HL-60/S4 (cell line): Measurements from ENCODE around the gene TMIE.
"Not testable (repeated sequence)": the region's sequence is repeated elsewhere in the genome, so short reads cannot be mapped to it uniquely, and the experiment has no call there.

ENCODE experiments used
- in situ Hi-C: fragments of 300-500 bp; cut with MboI; formaldehyde crosslinking; loops from 2 replicates; pipeline ENCODE4 v1.14.3; 2022; ENCODE audit warnings: low sequenced_read_pairs

The TMIE gene

DNA sequence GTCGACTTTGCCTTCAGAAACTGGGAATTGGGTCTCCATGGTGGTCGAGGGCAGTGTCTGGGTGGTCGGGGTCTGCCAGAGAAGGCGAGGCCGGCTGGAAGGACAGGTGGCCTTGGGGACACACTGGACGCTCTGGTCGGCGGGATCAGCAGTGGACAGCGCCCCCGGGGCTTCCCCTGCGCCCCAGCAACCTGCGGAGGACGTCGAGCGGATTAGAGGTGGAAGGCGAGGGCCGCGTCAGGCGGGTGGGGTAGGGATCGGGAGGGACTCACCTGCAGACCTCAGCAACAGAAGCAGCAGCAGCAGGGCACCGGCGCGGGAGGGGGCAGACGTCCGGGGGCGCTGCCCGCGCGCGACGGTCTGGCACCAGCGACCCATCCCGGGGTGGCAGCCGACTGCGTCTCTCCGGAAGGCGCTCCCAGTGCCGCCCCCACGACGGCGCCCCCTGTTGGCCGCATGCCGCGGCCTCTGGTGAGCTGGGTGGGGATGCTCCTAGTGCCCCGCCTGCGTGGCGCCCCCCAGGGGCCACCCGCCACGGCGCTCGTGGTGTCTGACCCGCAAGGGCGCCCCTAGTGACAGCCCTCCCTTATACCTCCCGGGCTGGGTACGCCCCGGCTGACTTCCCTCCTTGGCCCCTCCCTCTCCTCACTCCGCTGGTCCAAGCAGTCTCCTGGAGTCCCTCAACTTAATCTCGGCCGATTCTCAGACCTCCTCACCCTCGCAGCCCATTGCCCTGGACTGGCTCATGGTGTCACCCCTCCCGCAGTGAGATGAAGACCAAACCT is 16.4 kb downstream of the TMIE start, which contains the start of gene PRSS50:
TSS of gene PRSS50 (minus strand) at position 423 of the 785 bp plus-strand sequence. CDS start at position 378, 45 bp downstream.
- in situ Hi-C loops, result loop anchor here (25.0 kb wide), 2 partner anchors 170 to 645 kb away; partner anchors contain the start of gene PTH1R

DNA sequence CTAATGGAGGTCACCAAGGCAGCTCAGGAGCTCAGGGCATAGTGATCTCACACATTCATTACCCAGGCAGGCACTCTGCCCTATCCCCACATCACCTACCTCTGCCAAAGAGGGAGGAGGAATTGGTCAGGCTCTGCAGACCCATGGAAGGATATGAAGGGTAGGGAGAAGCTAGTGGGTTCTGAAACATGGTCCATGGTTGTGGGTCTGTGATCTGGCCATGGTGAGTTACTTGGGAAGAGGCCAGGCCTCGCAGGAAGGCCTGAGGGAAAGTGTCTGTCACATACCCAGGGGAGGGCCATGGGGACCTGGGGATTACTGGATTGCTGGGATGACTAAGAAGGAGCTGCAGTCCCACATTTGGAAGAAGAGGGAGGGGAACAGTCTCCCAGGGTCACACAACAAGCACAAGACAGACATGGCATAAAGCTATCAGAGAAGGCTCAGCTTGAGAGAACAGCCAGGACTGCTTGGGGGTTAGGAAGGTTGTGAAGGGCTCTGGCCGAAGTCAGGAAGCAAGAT is 17.9 kb downstream of the TMIE start:
- in situ Hi-C loops, result loop anchor here (25.0 kb wide), 2 partner anchors 168 to 643 kb away; partner anchors contain the start of gene PTH1R

DNA sequence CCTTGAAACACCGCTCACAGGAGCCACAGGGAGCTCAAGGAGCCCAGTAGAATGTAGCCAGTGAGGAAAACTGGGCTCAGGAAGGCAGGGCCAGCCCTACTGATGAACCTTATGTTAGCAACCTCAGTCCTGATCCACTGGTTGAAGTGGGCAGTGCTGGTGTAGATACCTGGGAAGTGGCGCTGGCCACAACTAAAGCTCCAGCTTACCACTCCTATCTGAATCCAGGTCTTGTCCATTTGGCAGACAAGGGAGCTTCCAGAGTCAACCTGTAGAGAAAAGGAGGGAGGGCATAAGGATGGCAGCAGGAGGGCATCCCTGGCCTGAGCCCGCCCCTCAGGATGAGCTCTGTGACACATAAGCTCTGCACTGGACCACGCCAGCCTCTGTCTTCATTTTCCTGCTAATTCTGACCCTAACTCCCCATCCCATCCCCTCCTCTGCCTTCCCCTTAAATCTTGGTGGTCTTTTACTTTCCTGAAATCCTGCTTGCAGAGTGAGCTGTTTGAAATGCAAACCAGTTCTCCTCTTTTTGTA is 18.6 kb downstream of the TMIE start:
- in situ Hi-C loops, result loop anchor here (25.0 kb wide), 2 partner anchors 167 to 642 kb away; partner anchors contain the start of gene PTH1R

DNA sequence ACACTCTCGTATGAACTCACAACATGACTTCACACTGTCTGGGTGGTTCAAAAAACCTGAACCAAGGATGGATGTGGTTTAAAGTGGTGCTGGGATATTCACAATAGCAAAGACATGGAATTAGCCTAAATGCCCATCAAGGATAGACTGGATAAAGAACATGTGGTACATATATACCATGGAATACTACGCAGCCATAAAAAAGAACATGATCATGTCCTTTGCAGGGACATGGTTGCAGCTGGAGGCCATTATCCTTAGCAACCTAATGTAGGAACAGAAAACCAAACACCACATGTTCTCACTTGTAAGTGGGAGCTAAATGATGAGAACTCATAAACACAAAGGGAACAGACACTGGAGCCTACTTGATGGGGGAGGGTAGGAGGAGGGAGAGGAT is 19.8 kb downstream of the TMIE start:
- in situ Hi-C loops, result loop anchor here (25.0 kb wide), 2 partner anchors 166 to 641 kb away; partner anchors contain the start of gene PTH1R

DNA sequence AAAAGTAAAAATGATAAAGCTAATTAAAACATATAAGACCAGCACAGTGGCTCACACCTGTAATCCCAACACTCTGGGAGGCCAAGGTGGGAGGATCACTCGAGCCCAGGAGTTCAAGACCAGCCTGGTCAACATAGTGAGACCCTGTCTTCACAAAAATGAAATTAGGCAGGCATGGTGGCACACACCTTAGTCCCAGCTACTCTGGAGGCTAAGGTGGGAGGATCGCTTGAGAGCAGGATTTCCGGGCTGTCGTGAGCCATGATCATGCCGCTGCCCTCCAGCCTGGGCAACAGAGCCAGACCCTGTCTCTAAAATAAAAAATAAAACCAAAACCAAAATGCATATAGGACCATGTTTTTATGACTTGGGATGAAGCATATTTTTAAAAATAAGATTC is 21.3 kb downstream of the TMIE start:
- in situ Hi-C loops, result loop anchor here (25.0 kb wide), 2 partner anchors 165 to 640 kb away; partner anchors contain the start of gene PTH1R

DNA sequence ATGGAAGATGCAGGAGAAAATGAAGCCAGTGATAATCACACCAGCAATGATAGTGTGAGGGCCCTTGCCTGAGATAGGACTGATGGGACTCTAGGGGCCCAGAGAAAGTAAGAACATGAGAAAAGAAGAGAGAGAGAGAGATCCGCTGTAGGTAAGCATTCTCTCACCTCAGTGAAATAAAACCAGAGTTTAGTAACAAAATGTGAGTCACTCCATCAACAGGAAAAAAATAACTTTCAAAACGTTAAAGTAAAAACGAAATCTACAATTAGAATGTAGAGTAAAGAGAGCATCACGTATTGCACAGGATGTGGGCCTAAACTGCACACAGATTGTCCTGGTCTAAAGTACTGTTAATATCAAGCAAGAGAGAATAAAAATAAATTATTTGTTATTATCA is 23.2 kb downstream of the TMIE start:
- in situ Hi-C loops, result loop anchor here (25.0 kb wide), 2 partner anchors 163 to 638 kb away; partner anchors contain the start of gene PTH1R

DNA sequence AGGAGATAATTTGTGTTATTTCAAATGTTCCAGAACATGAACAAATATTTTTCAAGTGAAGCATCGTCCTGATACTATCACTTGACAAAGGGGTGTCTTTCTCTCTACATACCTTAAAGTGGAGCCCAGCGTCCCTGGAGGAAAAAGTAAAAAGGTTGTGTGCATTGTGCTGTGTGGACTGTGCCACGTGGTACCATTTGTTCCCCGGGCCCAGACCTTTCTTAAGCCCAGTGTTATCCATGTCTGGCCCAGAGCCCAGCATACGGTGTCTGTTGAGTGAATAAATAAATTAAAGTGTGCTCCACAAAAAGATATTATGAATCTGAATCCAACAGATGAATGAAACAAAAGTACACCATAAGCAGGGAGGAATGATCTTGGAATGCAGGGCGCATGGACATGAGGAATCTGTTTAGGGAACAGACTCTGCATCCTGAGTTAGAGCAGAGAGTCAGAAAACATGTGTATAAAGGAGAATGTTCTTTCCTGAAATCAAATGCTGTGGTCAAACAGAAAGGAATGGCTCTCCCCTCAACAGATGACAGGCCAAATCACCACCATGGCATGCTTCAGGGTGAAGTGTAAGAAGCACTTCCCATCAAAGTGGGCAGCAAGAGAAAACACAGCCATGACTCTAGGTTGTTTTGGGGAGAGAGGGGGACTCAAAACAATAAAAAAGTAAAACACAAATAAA is 24.6 kb downstream of the TMIE start:
- in situ Hi-C loops, result no loop called here

DNA sequence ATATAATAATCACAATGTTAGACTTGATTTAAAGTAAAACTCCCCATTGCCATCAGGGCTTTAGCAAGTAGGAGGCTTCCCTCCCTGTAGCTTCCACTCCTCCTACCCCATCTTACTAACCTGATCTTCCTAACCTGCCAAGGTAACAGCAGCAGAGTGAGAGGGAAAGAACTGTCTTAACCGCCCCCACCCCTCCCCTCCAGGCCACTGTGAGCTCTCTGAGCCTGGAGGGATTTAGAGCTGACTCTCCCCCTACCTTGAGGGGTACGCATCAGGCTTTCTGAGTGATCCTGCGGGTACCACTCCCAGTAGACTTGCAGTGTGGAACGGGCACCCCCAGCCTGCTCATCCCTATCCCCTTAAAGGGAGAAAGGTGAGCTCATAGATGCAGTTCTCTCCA is 27.8 kb downstream of the TMIE start:
- in situ Hi-C loops, result no loop called here

DNA sequence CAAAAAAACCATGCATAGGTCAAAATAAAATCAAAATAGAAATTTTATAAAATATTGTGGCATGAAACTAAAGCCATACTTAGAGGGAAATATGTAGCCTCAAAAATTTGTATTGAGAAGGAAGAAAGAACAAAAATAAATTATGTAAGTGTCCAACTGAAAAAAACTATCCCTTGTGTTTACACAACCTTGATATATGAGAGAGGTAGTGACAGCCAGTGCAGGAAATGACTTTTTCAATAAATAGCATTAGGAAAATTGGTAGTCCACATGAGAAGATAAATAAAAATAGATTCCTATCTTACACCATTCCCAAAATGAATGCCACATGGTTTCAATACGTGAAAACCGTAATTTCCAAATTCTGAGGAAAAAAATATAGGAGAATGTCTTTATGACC is 29.6 kb downstream of the TMIE start:
- in situ Hi-C loops, result no loop called here

DNA sequence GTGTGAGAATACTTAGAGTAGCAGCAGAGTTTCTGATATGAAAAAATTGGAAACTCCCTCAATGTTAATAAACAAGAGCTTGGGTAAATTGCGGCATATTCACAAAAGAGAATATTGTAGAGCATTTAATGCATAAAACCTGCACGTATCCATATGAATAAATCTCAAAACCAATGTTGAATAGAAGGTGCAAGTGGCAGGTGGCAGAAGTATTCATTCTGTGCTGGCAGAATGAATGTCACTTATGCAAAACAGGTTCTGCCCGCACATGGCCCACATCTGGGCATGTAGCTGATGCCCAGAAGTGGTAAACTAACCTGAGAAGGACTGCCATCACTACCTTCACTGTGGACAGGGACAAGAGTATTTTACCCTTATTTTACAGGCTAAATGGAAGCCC is 30.6 kb downstream of the TMIE start:
- in situ Hi-C loops, result no loop called here

DNA sequence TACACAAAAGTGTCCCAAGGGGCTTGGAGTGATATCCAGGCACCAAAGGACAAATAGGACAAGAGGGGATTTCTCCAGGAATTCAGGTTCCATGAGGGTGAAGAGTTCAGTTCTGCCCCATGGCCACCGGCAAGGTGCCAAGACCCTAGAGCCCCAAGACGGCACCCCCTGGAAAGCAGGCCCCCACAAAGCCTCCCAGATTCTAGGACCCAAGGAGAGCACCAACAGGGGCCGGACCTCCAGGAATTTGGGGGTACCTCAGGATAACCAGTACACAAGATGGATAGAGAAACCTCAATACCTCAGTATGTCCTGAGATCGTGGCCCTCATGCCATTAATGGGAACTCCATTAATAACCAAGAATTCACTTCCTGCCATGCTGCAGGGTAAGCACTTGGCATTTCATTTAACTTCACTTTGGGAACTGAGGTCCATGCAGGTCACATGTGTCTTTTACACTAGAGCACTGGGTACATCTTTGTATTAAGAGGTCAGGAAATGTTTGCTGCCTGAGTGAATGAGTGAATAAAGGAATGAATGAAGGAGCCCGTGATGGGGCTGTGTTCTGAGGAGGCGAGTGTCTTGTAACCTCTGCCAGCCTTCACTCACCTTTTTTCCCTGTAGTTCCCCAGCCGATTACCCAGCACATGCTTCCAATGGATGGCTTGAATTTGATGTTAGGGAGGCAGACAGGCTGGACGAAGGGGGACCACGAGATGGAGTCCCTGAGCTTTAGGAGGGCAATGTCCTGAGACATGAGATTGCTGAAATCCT is 32.0 kb downstream of the TMIE start:
- in situ Hi-C loops, result no loop called here

DNA sequence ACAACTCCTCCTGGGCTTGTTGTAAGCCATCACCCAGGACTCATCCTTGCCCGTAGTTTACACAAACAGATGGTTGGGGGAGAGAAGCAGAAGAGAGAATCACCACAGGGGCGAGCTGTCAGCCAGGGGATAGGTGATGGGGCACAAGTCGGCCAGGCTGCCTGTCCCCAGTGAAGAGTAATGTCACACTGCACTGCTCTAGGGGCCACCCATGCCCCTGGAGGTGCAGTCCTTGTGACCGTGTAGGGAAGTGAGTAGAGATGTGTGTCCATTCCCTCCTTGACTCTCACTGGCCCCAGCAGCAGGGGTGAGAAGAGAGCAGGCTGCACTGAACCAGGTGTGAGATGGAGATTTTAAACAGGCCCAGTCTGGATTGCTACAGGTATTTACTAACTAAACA is 33.6 kb downstream of the TMIE start:
- in situ Hi-C loops, result no loop called here

DNA sequence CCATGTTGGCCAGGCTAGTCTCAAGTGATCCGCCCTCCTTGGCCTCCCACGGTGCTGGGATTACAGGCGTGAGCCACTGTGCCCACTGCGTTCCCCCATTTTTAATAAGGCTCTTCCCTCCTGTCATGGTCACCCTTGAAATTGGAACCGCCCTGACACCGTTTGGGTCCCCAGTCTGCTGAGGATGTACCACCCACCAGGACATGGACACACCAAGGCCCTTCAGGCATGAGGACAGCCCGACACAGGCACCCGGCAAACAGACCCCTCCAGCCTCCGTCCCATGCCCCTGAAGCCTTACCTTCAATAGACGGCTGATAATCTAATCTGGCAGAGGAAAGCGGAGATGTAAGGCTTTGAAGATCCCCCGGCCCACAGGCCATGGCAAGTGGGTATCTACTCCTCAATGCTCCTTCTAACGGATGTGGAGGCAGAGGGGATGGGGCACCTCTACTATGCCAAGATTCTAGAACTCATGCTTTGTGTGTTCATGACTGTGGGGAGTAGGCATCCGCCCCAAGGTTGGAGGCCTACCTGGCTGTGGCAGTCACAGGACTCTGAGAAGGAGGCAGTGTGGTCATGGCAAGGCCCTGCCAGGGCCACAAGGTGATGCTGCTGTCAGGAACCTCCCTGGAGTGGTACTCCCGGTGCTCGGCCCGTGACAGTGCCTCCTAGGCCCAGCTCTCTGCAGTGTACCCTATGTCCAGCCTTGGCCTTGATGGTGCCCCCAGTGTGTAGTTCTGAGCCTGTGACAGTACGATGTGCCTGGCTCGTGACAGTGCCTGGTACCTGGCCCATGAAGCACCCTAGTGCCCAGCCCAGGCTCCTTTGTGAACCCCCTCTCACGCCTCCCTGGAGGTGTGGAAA is 35.0 kb downstream of the TMIE start:
- in situ Hi-C loops, result no loop called here

DNA sequence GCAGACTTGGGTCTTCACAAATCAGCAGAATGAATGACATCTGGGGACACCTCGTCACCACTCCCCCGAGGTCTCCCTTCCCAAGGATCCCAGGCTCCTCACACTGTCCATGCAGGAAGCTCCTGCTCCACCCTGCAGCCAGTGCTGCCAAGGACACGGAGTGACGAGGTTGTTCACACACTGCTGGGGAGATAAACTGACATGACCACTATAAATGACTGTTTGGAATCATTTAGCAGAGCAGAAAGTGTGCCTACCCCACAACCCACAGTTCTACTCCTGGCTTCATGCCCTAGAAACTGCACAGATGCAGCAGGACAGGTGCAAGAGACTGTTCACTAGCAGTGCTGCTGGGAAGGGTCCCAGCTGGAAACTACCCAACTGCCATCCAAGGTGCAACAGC is 36.1 kb downstream of the TMIE start:
- in situ Hi-C loops, result no loop called here

DNA sequence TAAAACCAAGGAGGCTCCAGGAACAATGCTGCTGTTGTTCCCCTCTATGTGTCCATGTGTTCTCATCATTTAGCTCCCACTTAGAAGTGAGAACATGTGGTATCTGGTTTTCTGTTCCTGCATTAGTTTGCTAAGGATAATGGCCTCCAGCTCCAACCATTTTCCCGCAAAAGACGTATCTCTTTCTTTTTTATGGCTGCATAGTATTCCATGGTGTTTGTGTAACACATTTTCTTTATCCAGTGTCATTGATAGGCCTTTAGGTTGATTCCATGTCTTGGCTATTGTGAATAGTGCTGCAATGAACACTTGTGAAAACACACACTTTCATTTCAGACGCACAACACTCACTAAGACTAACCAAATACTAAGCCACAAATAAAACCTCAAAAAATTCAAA is 38.4 kb downstream of the TMIE start:
- in situ Hi-C loops, result not testable (repeated sequence)

DNA sequence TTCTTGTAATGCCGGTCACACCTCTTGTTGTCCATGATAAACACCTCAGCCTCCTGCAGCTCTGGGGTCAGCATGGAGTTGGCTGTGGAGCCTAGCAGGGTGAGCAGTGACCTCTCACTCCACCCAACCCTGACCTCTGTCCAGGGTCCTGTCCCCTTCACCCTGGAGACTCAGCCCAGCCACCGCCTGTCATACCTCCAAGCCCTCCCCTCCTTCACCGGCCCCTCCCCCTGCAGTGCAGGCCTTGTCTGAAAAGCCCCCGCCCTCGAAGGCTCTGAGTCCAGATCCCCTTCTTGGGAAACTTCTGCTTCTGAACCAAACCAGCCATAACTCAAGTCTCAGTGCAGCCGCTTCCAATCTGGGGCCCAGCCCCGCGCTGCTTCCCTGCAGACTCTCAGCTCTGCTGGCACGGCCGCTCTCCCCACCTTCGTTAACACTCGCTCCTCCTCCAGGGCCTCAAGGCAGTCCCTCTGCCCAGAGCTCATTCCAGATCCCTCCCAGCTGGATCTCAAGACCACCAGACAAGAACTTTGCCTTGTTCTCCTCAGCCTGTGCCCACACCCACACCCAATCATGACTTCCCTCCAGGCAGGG is 41.9 kb downstream of the TMIE start:
- in situ Hi-C loops, result no loop called here

DNA sequence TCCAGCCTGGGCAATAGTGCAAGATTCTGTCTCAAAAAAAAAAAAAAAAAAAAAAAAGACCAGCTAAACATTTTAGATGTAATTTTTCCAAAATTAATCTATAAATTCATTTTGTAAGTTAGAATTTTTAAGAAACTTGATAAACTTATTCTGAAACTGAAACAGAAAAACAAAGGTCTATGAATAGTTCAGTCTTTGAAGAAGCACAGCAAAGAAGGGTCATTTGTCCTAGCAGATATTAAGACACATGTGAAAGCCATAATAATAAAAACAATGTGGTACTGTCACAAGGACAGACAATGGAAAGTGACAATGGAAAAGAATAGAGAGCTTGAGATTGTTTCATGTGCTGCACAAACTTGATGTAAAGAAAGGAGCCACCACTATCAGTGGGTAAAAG is 45.5 kb downstream of the TMIE start:
- in situ Hi-C loops, result no loop called here

DNA sequence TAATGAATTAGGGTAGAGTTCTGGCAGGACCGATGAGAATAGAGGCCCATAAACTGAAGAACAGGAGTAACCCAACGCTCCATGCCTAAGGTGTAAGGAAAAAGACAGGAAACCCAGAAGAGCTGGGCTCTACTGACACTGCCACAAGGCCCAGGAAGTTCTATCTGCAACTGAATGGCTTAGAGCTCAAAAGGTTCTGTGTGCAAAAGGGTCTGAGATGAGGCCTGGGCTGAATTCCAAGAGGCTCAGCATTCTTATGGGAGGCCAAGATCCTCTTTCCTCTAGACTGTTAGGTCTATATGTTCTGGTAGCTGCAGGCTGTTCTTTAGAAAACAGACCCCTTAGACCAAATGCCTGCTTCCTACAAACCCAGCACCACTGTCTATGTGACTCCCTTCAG is 47.0 kb downstream of the TMIE start:
- in situ Hi-C loops, result no loop called here

DNA sequence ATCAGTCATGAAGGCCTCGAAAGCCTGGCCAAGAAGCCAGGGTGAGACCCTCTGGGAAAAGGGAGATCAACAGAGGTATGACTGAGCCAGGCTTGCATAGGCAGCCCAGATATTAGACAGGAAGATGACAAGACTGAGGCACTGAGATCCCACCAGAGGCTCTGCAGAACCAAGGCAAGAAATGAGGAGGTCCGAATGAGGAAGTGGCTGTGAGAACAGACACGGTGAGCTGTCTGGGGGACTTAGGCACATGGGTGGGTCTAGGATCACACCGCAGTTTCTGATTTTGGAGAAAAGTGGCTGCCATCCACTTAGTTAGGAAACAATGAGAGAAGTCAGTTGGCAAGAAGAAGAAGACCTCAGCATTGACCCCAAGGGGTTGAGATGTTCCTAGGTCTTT is 47.9 kb downstream of the TMIE start:
- in situ Hi-C loops, result no loop called here
